ENCODE results near the gene TMEM214. TPM values are rescaled to one million over a fixed set of nuclear protein-coding genes. Genes with fewer than 3 reads are reported as not detected.

The TMEM214 gene, protein sequence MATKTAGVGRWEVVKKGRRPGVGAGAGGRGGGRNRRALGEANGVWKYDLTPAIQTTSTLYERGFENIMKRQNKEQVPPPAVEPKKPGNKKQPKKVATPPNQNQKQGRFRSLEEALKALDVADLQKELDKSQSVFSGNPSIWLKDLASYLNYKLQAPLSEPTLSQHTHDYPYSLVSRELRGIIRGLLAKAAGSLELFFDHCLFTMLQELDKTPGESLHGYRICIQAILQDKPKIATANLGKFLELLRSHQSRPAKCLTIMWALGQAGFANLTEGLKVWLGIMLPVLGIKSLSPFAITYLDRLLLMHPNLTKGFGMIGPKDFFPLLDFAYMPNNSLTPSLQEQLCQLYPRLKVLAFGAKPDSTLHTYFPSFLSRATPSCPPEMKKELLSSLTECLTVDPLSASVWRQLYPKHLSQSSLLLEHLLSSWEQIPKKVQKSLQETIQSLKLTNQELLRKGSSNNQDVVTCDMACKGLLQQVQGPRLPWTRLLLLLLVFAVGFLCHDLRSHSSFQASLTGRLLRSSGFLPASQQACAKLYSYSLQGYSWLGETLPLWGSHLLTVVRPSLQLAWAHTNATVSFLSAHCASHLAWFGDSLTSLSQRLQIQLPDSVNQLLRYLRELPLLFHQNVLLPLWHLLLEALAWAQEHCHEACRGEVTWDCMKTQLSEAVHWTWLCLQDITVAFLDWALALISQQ
- total RNA-seq: 99.4 and 100 TPM in 2 replicates

DNA sequence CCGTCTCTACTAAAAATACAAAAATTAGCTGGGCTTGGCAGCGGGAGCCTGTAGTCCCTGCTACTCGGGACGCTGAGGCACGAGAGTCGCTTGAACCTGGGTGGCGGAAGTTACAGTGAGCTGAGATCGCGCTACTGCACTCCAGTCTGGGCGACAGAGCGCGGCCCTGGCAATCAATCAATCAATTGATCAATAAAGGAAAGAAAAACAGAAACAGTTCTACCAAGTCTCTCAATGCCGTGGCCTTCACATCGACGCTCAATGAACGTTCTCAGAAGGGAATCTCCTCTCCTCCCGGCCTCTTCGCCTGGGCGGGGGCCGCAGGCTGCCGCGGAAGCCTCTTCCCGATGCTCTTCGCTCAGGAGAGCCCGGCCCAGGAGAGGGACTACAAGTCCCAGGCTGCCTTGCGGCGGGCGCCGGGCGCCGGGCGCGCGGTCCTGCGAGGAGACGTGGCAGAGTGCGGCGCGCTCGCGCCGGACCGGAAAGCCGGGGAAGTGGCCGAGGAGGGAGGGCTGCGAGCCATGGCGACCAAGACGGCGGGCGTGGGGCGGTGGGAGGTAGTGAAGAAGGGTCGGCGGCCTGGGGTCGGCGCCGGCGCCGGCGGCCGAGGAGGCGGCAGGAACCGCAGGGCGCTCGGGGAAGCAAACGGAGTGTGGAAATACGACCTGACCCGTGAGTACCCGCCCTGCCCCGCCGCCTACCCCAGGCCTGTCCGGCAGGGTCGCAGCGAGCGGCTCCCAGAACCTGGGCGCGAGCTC is at the start of gene TMEM214:
TMEM214 (plus strand) TSS at position 471 of the 758 bp plus-strand sequence; CDS start at position 522, 51 bp downstream.
- intact Hi-C loops (cut with micrococcal nuclease): loop anchor here (1.0 to 2.0 kb wide), 4 partner anchors 18 to 246 kb away; partner anchors contain the start of genes CENPA and OST4

DNA sequence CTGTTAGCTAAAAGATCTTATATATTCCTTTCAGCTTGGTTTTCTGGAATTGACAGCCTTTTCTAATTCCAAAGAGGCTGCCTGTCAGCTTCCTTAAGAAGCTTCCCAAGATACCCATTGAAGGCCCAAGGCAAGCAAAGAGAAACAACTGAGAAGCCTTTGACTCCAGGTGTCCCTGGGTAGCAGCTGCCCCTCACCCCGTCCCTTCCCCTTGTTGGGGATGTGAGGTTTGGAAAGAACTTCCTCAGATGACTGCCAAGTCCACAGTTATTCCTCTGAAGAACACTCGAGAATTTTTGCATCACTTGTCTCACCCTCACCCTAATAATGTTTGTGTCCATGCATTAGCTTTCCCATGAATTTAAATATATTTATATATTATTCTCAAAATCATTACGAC is 49.0 kb upstream of the TMEM214 start:
- intact Hi-C loops (cut with micrococcal nuclease): no loop called here

DNA sequence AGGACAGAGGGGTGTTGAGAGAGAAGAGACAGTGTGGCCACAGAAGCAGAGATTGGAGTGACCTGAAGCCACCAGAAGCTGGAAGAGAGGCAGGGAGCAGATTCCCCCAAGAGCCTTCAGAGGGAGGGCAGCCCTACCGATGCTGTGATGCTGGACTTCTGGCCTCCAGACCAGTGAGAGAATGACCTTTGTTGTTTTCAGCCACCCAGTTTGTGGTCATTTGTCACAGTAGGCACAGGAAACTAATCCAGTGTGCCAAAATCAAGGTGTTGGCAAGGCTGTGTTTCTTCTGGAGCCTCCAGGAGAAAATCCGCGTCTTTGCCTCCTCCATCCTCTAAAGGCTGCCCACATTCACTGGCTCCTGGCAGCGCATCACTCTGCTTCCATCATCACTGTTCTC is 47.0 kb upstream of the TMEM214 start:
- intact Hi-C loops (cut with micrococcal nuclease): no loop called here

DNA sequence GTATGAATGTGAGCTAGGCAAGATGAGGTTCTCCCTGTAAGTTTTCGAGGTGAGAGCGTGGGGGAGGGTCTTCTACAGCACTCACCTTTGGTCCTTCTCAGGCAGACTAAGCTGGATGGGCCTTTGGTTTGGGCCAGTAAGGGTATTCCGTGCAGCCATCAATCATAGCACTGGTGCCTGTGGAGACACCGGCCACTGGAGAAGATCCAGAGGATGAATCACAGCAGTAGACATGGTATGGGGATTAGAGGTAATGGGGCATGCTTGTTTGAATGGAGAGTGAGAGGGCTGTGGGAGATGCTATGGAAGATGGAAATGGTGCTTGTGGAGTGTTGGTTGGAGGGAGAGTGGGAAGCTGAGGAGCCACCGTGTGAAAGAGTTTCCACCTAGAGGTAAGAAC is 46.2 kb upstream of the TMEM214 start:
- intact Hi-C loops (cut with micrococcal nuclease): no loop called here

DNA sequence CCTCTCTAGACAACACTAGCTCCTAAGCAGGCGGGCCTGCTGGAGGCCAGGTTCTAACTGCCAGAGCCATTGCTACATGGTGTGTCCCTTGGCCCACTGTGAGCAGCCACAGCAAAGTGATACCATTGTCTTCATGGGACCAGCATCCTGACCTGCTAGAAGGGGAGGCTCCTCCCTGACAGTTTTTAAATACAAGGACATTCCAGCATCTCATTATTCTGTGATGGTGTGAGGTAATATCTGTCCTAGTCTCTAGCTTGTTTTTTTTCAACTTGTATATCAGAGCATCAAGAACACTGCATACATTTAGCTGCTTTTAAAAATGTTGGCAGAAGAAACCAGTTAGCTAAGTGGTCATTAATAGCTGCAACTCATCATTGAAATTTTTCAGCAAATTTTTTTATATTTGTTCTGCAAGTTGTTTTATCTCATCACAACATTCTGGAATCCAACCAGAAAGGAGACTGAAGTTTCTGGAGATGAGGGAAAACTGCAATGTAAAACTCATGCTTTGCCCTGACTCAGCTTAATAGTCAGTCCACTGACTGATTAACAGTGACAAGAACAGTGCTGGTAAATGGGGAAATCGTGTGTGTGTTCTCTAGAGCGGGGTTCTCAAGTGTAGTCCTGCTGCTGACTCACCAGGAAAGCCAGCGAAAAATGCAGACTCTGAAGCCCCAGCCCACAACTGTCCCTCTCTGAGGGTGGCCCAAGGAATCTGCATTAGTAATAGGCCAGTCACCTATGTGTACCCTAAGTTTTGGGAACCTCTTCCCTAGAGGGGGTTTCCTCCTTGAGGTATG is 44.5 kb upstream of the TMEM214 start:
- intact Hi-C loops (cut with micrococcal nuclease): no loop called here

DNA sequence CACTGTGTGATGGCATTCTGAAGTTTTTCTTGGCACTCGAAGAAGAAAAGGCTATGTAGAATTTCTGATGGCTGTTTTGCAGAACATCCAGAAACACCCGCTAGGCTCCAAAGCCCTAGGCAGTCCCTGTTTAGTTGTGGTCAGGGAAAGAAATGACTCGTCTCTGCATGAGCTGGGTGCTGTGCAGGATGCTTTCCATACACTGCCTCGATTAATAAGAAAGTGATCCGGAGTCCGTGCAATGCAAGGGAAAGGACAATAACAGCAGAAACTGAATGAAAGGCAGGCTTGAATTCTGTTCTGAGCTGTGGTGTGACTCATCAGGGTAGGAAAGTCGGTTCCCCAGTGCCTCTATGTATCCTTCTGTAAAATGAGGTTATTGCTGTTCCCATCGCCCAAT is 43.6 kb upstream of the TMEM214 start:
- intact Hi-C loops (cut with micrococcal nuclease): no loop called here

DNA sequence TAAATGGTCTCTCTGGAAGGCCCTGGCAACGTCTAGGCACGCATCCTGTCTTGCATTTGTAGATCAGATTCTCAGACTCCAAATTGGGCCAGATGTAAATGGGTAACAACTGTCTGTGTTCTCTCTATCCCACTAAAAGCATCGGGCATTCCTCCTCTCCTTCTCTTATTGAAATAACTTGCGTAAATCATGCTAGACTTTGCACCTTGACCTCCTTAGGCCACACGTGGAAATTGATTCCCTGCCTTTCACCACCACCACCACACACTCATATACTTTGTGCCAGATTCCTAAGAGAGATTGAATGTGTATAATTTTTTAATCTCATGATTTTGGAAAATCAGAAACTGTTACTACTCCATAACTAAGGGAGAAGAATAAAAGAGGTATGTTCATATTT is 41.0 kb upstream of the TMEM214 start:
- intact Hi-C loops (cut with micrococcal nuclease): no loop called here

DNA sequence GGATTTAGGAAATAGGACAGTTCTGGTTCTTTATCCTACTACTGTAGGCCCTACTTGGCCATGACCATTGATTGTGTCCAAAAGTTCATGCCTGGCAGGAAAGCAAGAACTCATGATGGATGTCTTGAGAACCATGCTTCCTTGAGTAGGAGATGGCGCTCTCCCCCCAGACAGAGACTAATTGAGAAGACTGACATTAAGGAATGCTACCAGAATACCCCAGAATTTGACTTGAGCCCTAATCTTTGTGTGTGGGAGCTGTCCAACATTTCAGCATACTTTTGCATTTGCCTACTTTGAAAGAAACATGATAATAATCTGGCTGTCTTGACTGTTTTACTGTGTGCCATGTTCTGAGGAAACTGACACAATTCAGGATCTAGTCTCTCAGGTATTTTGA is 39.0 kb upstream of the TMEM214 start:
- intact Hi-C loops (cut with micrococcal nuclease): no loop called here

DNA sequence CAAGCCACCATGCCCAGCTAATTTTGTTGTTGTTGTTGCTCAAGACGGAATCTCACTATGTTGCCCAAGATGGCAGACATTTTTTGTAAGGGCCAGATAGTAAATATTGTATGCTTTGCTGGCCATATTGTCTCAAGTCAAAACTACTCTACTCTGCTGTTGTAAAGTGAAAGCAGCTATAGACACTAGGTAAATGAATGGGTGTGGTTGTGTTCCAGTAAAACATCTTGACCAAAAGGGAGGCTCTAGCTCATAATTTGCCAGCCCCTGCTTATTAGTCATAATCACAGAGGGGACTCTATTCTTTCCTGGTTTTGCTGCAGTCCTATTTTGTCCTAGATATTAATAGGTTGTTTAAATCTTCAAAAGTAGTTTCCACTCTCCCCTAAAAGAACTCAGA is 37.8 kb upstream of the TMEM214 start:
- intact Hi-C loops (cut with micrococcal nuclease): no loop called here

DNA sequence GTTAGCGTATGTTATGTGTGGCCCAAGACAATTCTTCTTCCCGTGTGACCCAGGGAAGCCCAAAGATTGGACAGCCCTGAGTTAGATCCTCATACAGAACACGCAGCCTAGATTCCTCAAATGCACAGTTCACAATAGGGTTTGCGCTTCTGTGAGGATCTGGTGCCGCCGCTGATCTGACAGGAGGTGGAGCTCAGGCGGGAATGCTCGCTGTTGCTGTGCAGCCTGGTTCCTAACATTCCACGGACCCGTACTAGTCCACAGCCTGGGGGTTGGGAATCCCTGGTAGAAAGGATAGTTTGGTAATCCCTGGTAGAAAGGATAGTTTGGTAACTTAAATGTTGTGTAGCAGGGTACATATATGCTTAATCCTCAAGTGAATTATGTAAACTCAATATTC is 35.4 kb upstream of the TMEM214 start:
- intact Hi-C loops (cut with micrococcal nuclease): no loop called here

DNA sequence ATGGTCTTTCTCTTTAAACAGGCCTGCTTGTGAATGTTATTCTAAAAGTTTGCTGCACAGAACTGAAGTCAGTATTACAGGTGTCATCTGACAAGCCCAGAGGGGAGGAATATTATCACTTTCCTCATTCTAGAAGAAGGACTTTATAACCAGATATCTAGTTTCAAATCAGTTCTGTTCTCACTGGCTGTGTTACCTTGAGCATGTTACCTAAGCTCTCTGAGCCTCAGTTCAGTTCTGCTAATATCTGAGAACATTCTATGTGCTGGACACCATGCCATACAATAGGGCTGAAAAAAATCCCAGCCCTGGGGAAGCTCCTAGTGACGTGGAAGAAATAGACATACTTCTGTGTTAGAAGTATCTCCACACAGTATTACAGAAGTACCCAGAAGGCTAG is 34.4 kb upstream of the TMEM214 start:
- intact Hi-C loops (cut with micrococcal nuclease): no loop called here

DNA sequence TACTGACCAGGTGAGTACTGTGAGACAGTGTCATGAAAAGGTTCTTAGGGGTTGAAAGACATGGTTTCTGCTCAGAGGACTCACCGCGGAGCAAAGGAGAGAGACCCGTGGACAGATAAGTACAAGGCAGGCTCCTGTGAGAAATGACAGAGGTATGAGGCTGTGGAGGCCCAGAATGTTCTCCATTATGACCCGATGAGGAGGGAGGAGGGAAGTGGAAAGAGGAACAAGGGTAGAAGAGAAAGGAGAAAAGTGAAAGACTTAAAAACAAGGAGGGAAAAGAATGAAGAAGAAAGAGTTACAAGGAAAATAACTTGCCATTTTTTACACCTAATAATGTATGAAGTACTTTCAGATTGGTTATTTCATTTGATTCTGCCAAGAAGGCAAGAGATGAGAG is 32.5 kb upstream of the TMEM214 start:
- intact Hi-C loops (cut with micrococcal nuclease): no loop called here

DNA sequence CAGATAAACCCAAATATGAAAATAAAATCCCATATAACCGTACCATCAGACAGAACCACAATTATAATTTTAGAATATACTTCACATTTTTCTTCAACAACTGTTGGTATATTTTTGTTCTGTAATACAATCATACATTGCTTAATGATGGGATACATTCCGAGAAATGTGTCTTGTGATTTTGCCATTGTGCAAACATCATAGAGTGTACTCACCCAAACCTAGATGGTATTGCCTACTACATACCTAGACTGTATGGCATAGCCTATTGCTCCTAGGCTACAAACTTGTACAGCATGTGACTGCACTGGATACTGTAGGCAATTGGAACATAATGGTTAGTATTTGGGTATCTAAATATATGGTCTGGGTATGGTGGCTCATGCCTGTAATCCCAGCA is 31.8 kb upstream of the TMEM214 start:
- intact Hi-C loops (cut with micrococcal nuclease): no loop called here

DNA sequence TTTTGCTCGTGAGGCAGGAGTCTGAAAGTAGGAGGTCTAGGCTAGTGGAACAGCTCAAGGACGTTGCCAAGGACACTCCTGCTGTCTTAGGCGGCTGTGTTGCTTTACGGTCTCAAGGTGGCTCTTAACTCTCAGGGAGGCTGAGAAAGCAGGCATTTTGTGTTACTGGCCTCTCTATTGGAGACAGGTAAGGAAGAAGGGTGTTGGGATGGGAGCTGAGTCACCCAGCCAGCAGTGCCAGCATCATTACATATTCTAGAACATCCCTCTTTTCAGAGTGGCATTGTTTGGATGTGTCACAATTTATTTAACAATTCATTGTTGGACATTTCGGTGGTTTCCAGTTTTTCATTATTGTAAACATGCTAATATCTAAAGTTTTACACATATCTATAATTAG is 30.8 kb upstream of the TMEM214 start:
- intact Hi-C loops (cut with micrococcal nuclease): no loop called here

DNA sequence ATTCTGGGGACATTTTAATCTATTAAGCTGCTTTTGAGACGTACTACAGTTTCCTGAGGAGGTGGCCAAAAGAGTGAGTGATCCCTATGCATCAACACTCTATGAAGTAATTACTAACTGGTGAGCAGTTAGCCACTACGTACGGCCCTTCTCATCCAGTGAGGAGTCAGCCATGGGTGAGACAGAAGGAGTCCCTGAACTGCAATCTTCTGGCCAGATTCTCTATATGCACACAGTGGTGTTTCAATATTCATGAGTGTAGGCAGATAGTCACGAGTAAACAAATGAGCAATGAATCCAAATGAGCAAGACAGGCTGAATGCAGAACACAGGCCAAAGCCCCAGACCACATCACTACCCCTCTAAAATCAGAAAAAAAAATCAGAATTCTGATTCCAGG is 29.8 kb upstream of the TMEM214 start:
- intact Hi-C loops (cut with micrococcal nuclease): no loop called here

DNA sequence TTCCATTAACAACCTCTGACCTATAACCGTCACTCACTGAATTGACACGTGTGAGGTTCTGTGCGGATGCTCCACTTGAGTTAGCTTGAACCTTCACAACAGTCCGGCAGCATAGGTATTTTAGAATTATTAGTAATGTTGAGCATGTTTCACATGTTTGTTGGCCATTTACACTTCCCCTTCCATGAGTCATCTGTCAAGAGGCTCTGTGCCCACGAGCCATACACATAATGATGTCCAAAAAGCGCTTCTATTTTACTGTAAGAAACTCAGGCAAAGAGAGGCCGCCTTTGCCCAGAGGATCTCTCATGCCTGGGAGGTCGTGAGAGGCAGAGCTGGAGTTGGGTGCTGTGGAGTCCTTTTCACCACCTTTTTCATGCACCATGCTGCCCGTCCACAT is 28.9 kb upstream of the TMEM214 start:
- intact Hi-C loops (cut with micrococcal nuclease): no loop called here

DNA sequence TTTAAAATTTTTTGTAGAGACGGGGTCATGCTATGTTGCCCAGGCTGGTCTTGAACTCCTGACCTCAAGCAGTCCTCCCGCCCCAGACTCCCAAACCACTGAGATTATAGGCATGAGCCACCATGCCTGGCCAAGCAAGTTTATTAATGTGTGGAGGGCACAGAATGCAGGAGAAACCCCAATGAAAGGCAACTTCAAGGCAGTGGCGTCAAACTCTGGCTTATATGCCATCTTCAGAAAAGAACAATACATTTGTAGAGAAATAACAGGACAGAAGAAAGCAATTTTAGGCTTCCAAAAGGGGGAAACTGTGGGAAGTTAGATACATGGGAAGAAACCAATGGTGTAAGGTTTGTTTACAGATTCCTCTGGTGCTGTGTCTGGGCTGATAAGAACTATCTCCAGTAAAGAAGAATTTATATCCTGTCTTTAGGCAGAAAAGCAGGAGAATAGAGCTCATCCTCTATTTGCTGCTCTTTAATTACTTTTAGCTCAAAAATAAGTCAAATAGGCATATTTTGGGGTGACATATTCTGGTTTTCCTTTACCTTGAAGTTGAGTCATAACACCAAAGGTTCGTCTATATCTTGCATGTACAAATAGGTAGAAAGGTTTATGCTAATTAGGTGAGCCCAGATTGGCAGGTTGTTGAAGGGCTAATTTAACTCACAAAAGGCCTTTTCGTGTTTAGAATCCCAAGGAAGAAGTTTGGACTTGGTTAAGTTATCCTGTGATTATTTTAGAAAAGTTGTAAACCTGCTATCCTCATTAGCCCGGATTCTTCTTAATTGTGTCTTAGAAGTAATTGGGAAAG is 26.0 kb upstream of the TMEM214 start:
- intact Hi-C loops (cut with micrococcal nuclease): no loop called here

DNA sequence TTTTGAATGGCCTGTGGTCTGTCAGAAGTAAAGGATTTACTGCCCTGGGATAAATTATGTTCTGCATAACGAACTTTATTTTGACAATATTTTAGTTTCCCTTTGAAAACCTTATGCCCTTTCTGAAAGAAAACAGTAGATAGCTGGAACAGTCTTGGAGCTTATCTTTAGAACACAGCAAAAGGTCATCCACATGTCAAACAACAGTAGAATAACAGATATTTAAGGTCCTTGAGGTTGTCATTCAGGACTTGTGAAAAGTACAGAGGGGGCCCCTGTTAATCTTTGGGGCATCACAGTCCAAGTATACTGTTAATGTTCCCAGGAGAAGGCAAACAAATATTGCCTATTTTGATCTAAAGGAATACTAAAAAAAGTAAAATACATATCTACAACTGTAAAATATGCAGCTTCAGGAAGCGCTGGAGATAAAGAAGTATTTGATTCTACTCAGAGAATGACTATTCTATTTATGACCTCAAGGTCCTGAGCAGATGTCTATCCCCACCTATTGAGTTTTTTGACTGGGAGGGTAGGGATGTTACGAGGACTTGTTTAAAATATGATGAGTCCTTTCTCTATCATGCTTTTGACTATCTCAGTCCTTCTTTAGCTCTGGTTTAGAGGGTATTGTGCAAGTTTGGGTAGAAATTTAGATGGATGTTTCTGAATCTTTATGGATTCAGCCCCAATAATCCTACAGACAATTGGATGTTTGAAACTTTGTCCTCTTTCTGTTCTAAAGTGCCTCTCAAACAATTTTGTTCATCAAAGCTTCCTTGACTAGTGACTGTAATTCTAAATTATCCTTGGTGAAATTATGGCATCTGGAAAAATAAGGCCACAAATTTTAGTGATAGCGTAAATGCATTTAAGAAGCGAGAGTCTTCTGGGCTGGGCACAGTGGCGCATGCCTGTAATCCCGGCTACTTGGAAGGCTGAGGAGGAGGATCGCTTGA is 25.1 kb upstream of the TMEM214 start:
- intact Hi-C loops (cut with micrococcal nuclease): no loop called here

DNA sequence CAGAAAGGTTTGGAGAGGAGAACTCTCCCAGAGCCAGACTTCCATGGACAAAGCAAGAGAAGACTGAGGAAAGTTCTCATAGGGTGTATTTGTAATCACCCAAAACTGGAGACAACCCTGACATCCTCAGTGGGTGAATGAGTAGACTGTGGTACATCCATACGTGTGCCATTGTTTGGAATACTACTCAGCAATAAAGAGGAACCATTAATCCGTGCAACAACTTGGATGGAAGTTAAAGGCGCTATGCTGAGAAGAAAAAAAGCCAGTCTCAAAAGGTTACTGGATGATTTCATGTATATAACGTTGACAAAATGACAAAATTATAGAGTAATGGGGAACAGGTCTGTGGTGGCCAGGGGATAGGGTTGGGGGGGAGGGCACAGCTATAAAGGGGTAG is 24.1 kb upstream of the TMEM214 start:
- intact Hi-C loops (cut with micrococcal nuclease): no loop called here

All from T-helper 2 cell treated with Interferon-gamma antibody and Interleukin-4, amounts not matched to agents 100 ng/mL and 5 ng/mL, for 36 hours (primary cell).